ENCODE results near the gene DDC.
"Not testable (repeated sequence)": the region's sequence is repeated elsewhere in the genome, so short reads cannot be mapped to it uniquely, and the experiment has no call there.

The DDC gene

DNA sequence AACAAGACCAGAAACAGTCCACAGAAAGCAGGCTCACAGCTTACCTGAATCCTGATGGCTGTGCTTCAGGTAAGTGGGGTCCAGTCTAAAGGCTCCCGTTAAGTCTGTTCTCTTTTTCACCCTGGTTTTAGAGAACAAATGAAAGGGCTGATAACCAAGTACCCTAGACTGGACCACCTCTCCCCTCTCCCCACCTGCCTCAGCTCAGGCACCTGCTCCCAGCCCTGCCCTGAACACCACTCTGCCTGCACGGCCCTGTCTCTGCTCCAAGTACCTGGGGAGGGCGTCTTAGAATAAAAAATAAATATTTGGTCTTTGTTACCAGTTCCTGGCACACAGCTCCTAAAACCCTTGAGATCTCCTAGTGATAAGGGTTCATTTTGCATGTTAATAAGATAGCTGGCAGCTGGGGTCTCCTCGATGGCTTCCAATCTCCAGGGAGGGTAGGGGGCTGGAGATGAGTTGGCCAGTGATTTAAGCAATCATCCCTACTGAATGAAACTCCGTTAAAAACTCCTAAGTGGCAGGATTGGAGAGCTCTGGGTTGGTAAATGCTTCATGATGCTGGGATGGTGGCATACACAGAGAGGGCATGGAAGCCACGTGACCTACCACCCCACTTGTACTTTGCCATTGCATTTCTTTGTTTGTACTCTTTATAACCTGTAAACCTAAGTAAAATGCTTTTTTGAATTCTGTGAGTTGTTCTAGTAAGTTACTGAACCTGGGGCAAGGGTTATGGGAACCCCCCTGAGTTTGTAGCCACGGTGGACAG, 85.3 kb downstream of the DDC start:
- DNase-seq, result no peak

DNA sequence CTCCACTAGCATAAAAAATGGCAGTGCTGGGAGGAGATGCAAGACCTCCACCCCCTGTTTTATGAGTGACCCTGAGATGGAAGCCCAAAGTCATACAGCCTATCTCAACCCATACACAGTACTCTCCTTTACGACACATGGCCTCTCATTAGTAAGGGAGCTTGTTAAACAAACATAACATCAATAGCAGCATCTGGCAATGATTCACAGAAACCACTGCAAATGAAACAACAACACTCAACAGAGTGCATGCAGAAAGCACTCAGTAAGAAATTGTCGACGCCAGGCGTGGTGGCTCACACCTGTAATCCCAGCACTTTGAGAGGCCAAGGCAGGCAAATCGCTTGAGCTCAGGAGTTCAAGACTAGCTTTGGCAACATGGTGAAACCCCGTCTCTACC, 87.6 kb downstream of the DDC start:
- no peak for DNase-seq

DNA sequence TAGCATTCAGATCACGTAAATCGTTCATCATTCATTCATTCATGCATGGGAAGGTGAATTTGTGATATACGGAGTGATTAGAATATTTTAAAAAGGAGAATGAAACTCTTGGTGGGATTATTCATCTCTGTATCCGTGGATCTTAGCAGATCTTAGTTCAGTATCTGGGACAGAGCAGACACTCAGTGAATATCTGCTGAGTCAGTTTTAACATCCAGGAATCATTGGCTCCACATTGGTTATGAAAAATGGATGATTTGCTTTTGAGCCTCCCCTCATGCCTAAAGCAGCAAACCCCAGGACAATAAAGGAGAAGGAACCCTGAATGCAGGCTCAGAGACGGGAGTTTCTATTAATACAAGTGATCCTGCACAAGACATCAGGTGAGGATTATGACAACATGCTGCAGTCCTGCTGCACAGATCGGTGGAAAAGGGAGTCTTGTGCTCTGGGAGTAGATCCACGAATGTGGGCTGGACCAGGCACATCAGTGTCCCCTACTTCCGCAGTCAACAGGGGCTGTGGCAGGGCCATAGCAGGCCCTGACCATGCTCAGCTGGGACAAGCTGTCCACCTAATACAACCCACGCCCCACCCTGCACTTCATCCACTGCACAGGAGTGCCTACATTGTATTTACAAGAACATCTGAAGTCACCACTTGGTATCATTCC, 88.1 kb downstream of the DDC start:
- DNase-seq, result no peak

DNA sequence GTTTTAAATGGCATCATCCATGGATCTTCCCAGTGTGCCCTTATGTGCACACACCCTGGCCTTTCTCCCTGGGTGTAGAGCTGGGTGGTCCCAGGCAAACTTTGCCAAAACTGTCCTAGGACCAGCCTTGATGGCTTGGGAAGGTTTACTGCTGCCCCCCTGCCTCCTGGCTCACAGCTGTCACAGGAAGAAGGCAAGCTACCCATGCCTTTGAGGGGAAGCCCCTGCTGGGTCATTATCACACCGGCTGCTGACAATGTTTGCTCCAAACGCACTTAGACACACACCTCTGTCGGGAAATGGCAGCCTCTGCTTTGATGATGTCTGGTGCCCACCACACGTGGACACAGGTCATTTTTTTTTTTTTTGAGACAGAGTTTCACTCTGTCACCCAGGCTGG, 89.9 kb downstream of the DDC start:
- DNase-seq, result no peak

DNA sequence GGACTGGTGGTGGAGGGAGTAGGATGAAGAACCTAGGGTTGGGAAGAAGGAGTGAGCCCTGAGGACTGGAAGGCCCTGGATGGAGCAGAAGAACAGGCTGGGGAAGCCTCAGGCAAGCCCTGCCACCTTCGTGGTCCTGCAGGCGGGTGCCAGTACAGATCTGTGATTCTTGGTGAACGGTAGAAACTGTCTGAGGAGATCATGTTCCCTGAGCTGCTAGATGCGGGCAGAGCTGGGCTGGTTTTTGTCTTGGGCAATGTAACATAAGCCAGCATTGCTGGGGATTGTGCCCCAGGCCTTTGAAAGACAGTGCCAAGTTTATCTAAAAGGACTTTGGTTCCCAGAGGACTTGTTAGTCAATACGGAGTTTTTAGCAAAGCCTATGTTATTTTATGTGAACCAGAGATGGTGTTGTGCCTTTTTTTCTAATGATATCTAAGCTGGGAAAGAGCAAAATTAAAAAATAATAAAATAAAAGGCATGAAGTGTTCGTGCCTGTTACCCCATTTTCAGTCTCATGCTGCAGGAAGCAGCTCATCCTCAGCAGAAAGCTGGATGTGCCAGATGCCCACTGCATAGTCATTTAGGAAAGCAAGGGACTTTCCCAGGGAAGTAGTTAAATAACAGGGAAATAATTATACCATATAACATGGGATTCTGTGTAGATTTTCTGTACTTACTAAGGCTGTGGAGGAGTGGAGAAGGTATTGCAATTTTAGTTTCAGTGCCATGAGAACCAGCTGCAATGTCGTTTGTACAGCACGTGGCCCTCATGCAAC, 90.6 kb downstream of the DDC start:
- DNase-seq, result peak; percentile 18

DNA sequence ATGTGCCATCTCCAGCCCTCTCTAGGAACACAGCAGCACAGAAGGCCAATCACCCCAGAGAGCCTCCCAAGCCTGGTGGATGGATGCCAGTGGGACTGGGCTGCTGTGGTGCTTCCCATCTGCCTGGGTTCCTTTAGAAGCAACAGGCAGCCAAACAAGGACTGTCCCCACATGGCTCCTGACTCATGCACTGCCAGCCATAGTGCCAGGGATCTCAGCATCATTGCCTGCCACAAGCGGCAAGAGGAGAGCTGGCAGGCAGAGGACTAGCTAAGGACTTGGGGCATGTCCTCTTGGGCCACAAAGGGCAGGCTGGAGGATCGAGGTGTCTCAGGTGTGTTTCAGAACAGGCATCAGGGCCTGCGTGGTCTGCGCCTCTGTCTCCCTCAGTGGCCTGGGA, 91.7 kb downstream of the DDC start:
- DNase-seq, result no peak

DNA sequence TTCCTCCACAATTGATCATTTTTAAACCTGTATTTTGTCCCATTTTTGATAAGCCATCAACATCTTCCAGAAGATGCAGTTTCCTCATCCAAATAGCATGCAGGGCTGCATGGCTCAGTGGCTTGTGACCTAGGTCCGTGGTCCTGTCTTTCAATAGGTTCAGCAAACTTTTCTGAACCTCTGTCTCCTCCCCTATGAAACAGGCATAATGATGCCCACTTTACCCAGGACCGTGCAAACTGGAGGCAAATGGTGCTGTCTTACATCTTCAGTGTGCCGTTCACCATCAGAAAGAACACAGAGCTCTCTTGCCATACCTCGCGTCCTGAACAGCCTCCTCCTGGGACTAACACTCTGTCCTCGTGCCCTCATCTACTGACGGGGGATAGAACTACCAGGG, 92.8 kb downstream of the DDC start:
- DNase-seq, result no peak

DNA sequence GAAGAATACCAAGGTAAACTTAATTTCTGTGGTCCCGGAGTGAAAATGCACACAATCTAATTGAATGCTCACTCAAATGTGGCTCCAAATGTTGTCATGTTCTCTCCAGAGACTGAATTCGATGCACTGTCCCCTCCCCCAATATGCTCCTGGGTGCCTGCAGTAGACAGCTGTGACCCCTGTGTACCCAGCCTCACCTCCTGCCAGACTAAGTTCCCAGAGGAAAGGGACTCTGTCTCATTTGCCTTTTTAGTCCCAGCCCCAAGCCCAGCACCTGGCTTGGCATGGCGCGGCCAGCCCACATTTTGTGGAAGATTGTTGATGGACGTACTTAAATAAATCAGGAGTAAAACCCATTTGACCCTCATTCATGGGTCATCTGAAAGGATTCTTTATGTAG, 93.2 kb downstream of the DDC start:
- no peak for DNase-seq

DNA sequence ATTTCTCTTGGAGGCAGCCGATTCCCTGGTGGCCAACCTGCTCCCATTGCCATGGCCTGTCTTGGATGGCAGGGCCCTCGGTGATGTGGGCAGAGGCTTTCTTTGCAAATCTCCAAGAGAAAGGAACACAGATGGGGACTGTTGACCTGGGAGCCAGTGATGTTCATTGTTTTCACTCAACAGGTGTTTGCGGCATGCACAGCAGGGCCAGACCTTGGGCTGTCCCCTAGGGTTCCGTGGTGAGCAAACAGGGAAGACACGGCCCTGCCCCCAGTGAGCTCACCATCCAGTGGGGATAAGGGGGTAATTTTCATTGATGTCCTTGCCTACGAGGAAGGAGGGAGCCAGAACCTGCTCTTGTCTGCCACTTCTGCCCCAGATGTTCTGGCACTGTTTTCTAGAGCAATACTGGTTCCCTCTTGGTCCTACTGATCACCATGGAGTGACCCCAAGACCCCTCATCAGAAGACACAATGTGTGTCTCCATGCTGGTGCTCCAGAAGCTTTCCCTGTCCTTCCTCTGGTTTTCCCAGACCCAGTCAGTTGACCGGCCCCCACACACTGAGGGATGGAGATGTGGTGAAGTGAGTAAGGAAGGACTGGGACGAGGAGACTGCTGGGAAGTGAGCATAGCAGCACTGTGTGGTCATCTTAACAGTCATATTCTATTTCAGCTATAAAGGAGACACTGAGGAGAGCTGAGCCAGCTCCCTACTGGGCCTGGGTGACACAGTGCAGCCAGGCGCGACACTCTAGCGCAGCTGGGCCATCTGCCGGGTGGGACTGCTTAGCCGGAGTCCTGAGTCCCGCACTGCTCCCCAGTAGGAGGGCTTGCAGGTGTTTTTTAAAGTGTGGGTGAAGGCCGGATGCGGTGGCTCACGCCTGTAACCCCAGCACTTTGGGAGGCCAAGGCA, 94.7 kb downstream of the DDC start:
- DNase-seq, result no peak

DNA sequence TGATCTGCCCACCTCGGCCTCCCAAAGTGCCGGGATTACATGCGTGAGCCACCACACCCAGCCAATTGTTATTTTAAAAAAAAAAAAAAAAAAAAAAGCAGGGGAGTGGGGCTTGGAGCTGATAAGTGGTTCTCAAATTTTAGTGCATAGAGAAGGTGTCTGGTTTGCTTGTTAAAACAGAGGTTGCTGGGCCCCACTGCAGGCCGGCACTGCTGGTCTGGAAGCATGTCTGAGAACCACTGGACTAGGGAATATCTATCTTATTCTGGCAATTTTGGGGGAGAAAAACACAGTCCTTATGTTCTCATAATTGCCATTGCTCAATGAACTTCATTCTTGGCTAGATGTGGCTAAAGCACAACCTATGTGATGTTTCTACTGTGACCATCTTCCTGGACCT, 96.0 kb downstream of the DDC start:
- no peak for DNase-seq

DNA sequence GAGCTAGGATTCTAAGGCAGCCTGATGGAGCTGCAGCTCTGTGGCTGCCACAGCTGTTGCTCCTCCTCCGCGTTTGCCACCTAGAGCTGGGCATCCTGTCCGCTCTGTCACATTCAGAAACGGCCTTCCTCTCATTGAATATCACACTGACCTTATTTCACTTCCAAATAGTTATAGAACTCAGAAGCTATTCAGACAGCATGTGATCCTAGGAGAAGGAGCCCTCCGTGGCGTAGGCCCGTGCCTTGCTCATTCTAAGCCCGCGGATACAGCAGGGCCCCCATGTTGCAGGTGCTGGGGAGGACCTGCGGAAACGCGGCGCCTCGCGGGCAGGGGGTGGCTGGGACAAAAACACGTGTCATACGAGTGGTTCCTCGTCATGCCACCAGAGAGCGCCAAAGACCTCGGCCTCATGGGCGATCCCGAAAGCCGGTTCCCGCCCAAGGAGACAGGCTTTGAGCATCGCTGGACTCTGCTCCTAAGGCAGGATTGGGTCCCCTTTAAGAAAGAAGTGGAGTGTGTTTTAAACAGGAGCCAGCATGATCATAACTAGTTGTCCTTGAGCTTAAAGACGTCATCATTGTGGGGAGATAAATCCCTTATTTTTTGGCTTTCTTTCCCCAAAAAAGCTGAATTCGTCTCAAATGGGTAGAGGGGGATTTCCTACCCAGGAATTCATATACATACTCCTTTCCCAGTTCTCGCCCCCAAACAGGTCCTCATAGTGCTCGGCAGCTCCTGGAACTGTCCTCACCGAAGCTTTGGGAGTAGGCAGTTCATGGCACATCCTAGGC, 97.2 kb downstream of the DDC start:
- DNase-seq, result peak; percentile 57

DNA sequence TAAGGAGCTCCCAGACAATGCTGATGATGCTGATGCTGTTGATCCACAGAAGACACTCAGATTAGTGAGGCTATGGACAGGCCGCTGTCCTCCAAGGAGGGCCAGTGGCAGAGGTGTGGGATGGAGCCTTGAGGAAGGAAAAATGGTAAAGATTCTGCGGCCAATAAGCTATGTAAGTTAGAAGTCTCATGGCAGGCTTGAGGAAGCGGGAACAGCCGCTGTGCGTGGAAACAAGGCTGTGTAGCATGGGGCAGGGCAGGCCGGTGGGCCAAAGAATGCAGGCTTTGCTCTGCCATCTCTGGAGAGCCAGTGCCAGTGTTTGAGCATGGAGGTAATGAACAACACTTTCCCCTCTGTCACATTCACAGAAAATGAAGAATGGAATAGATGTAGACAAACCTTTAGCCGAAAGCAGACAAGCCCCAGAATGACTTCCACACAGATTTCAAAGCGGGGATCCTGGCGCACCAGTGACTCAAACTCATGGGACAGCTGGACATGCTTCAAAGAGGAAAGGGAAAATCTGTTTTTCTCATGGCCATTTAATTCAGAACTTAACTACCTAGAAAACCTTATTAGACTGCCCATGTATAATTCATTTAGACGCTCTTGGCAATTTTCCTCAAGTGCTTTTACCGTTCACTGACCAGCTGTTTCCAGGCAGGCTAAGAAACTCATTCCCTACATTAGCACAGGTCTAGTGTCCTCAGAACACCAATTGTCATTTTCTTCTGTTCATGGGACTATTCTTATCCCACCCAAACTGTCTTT, 98.2 kb downstream of the DDC start:
- no peak for DNase-seq

DNA sequence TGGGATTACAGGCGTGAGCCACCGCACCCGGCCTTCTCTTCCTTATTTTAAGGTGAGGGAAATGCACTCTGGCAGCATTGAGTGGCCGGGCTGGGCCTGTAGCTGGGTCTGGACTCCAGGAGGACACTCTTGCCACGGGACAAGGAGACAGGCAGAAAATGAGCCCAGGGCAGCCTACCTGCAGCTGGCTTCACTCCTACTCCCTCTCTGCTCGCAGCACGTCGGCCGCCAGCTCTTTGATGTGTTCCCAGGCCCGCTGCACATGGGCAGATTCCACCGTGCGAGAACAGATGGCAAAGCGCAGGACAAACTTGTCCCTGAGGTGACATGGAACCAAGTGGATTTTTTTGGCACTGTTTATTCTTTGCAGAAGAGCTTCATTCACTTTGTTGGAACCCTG, 102.2 kb downstream of the DDC start:
- DNase-seq, result no peak

DNA sequence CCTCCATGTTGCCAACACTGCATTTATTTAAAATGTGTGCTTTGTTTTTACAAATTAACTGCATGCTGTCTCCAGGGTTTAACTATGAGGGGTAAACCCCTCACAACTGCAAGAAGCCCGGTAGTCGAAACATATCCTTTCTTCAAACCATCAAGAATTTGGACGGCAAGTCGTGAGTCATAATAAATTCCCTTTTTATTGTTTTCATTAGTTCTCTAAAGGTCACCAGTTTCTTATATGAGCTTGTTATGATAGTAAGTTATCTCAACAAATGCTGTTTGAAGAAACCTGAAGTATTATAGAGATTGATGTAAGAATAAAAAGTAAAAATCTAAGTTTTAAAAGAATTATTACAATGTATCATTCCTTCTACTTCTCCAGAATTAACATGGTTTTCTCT, 102.8 kb downstream of the DDC start:
- DNase-seq, result no peak

DNA sequence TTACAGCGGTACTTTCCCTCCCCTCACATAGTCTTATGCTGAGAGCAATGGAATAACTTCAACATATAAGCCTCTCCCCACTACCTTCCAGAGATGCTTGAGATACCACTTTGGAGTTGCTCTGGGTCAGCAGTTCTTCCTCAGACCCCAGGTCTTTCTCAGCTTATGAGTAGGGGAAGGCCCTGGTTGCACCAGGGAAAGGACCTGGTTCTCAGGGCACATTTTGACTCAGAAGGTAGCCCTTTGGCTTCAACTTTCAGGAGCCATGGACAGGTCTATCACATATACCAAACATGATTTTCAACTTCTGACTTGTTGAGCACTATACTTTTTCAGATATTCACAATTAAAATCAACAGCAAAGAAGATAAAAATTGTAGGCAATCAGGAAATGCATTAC, 103.5 kb downstream of the DDC start:
- no peak for DNase-seq

DNA sequence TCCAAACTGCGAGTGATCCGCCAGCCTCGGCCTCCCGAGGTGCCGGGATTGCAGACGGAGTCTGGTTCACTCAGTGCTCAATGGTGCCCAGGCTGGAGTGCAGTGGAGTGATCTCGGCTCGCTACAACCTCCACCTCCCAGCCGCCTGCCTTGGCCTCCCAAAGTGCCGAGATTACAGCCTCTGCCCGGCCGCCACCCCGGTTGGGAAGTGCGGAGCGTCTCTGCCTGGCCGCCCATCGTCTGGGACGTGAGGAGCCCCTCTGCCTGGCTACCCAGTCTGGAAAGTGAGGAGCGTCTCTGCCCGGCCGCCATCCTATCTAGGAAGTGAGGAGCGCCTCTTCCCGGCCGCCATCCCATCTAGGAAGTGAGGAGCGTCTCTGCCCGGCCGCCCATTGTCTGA, 106.0 kb downstream of the DDC start:
- not testable (repeated sequence) for DNase-seq

DNA sequence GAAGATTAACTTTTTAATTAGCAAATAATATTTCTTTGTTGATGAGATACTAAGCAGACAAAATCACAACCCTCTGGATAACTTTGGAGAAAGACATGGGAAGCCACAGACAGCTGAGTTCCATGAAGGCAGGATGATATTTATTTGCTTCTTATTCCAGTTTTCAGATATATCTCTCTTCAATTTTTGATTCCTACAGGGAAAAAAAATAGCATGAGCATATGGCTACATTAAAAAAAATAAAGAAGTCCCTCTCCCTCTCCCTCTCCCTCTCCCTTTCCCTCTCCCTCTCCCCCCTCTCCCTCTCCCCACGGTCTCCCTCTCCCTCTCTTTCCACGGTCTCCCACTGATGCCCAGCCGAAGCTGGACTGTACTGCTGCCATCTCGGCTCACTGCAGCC, 106.6 kb downstream of the DDC start:
- not testable (repeated sequence) for DNase-seq

DNA sequence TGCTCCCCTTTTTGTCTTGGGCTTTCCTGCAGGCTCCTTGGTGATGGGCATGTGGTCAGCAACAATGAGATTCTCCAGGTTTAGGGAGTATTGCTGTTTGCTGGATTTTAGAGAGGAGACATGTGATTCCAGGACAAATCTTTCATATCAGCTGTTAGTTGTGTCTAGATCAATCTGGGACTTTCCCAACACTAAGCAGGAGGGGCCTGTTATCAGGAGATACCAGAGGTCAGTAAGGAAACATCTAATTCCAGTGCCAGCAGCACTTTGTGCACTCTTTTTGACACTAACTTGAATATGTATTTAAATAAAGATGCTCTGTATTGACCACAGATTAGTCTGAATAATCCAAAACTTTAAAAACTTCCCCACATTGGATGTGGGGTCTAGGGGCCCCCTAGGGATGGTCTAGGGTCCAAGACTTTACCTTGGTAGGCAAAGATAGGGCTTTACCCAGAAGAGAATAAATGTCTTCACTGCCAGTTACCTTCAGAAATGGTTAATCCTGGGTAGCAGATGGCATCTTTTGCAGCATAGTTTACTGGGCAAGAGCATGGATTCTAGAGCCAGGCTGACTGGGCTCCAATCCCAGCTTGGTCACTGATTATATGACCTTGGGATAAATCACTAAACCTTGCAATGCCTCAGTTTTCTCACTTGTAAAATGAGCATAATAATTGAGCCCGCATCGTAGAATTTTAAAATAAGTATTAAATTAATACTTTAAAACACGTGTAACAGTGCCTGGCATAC, 108.7 kb downstream of the DDC start:
- no peak for DNase-seq

DNA sequence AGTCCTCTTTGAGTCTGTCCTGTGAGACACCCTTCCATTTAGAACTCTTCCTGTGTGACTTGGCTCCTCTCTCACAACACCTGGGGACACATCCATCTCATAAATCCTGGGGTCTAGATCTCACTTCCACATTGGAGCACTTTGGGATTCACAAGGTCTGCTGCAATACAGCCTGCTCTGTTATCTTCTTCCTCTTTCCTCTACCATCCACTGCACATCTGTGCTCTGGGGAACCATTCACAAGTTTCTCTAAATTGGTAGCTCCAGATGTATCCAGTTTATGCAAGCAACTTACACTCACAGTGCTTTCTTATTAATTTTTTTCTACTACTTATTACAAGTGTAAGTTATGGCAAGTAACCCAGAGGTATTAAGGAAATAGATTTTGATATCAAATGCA, 109.5 kb downstream of the DDC start:
- no peak for DNase-seq

DNA sequence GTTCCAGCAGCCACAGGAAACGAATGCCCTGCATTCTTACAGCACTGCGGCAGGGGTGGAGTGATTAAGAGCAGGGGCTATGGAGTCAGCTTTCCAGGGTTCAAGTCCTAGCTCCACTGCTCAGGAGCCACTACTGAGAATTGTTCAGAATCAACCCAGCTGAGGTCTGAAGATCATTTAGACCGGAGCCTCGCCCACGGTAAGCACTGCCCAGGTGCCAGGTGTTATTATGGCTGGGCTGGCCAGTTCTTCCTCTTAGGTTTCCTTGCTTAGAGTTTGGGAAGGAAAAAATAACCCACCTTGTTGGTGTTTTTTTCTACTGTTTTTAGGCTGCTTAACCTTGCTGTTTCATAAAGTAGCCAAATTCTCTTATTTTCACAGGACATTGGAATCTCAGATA, 110.2 kb downstream of the DDC start:
- no peak for DNase-seq
